Fibroblast of lung (primary cell): ENCODE measurements around the gene ZNF598. TPM values are rescaled to one million over a fixed set of nuclear protein-coding genes. Genes with fewer than 3 reads are reported as not detected.

Source experiments
- DNase-seq, 2 donors: peaks; one replicate each; pipeline versions ENCODE4 v3.0.0 to v3.0.0-alpha.2; 2010; ENCODE audit warnings: low read depth in 2 of 2
- H2AFZ ChIP-seq: 2 replicates; pipeline ENCODE4 v1.5.1; 2012; ENCODE audit warnings: low read length, control low read depth, inconsistent platforms
- H3K27ac ChIP-seq: 2 replicates; pipeline ENCODE4 v1.5.1; 2011; ENCODE audit warnings: low read length, control low read depth; ENCODE audit not compliant: insufficient read depth
- H3K27me3 ChIP-seq: 2 replicates; pipeline ENCODE4 v1.5.1; 2011; ENCODE audit warnings: mild to moderate bottlenecking, low read length; ENCODE audit not compliant: control insufficient read depth, insufficient read depth
- H3K36me3 ChIP-seq: 2 replicates; pipeline ENCODE4 v1.5.1; 2011; ENCODE audit warnings: low read length; ENCODE audit not compliant: control insufficient read depth, insufficient read depth
- H3K4me1 ChIP-seq: 2 replicates; pipeline ENCODE4 v1.5.1; 2011; ENCODE audit warnings: low read length; ENCODE audit not compliant: control insufficient read depth, insufficient read depth; ENCODE audit errors: extremely low read depth
- H3K4me2 ChIP-seq: 2 replicates; pipeline ENCODE4 v1.5.1; 2011; ENCODE audit warnings: low read length, control low read depth; ENCODE audit not compliant: insufficient read depth; ENCODE audit errors: extremely low read depth
- H3K4me3 ChIP-seq, 4 experiments: fragments of 200-600 bp in 1 of 4; sonication (generic) in 1 of 4; replicated peaks in 1 of 4; 2 replicates each; pipeline ENCODE4 v1.5.1; 2011 to 2016; ENCODE audit warnings: low read length in 4 of 4, low read depth in 3 of 4, mild to moderate bottlenecking in 3 of 4, control low read depth in 2 of 4, inconsistent platforms in 1 of 4, mixed read lengths in 1 of 4; ENCODE audit not compliant: insufficient read depth in 1 of 4; ENCODE audit errors: control extremely low read depth in 1 of 4
- H3K79me2 ChIP-seq: 2 replicates; pipeline ENCODE4 v1.5.1; 2012; ENCODE audit warnings: mild to moderate bottlenecking, low read length, inconsistent platforms; ENCODE audit not compliant: control insufficient read depth, insufficient read depth
- H3K9ac ChIP-seq: 2 replicates; pipeline ENCODE4 v1.5.1; 2011; ENCODE audit warnings: mild to moderate bottlenecking, low read length, control low read depth; ENCODE audit not compliant: insufficient read depth
- H3K9me3 ChIP-seq: 2 replicates; pipeline ENCODE4 v1.5.1; 2012; ENCODE audit warnings: low read depth, low read length; ENCODE audit not compliant: control insufficient read depth, insufficient read depth
- H4K20me1 ChIP-seq: 2 replicates; pipeline ENCODE4 v1.5.1; 2011; ENCODE audit warnings: low read length; ENCODE audit not compliant: control insufficient read depth, insufficient read depth; ENCODE audit errors: extremely low read depth
- EZH2 ChIP-seq: IDR thresholded peaks from 2 replicates; pipeline ENCODE4 v1.5.1; 2012; ENCODE audit warnings: low read length, control low read depth, mild to moderate bottlenecking; ENCODE audit errors: missing control alignments
- polyA plus RNA-seq, 2 donors: library from polyadenylated mRNA; depleted of rRNA in 1 of 2; stranded (reverse) in 1 of 2; unstranded in 1 of 2; fragments of >200 nt; gene quantifications; 2 replicates each; pipeline ENCODE4 v1.2.1, GENCODE V29; 2011 to 2012; ENCODE audit warnings: missing spikeins in 1 of 2
- total RNA-seq: library from RNA; depleted of rRNA; stranded (reverse); fragments of >200 nt; gene quantifications from 2 replicates; pipeline ENCODE4 v1.2.1, GENCODE V29; 2014
- TF ChIP-seq, protein P1 (sequence below), 2 donors: IDR thresholded peaks in 1 of 2; conservative IDR thresholded peaks in 1 of 2; 1 replicate in 1 of 2; 2 replicates in 1 of 2; pipeline ENCODE4 v1.5.1; 2011 to 2012; ENCODE audit warnings: low read length in 2 of 2, control low read depth in 1 of 2, inconsistent platforms in 1 of 2, low read depth in 1 of 2, mild to moderate bottlenecking in 1 of 2

ZNF598 gene
- total and polyA plus RNA-seq, 2 donors (not counting 1 experiment from before 2014, with no cell fraction given) = 11.6 to 18.8 TPM

DNA sequence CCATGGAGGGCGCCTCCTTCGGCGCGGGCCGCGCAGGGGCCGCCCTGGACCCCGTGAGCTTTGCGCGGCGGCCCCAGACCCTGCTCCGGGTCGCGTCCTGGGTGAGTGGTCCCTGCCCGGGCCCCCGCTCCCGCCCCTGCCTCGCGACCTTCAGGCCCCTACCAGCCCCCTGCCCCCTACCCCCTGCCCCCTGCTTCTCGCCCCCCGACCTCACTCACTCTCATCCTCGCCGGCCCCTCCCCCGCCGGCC, 19.6 kb downstream of the ZNF598 start:
- Histone ChIP-seq H3K79me2 (peaks cover 8% of the 10 kb centered on the region), H3K36me3 (peaks cover 14% of the 10 kb centered on the region), H3K9ac (no peak overlapping the region), H3K4me3 (peak overlapping the region in 1 of 4 experiments; percentile 37), H3K9me3 (no peaks in the 10 kb centered on the region), H3K4me1 (peaks cover 12% of the 10 kb centered on the region), H3K4me2 (no peak overlapping the region), H4K20me1 (no peaks in the 10 kb centered on the region), H3K27me3 (peaks cover 21% of the 10 kb centered on the region), H3K27ac (no peak overlapping the region), H2AFZ (no peak overlapping the region)
- no peak for TF ChIP-seq EZH2
- TF ChIP-seq, protein P1, sequence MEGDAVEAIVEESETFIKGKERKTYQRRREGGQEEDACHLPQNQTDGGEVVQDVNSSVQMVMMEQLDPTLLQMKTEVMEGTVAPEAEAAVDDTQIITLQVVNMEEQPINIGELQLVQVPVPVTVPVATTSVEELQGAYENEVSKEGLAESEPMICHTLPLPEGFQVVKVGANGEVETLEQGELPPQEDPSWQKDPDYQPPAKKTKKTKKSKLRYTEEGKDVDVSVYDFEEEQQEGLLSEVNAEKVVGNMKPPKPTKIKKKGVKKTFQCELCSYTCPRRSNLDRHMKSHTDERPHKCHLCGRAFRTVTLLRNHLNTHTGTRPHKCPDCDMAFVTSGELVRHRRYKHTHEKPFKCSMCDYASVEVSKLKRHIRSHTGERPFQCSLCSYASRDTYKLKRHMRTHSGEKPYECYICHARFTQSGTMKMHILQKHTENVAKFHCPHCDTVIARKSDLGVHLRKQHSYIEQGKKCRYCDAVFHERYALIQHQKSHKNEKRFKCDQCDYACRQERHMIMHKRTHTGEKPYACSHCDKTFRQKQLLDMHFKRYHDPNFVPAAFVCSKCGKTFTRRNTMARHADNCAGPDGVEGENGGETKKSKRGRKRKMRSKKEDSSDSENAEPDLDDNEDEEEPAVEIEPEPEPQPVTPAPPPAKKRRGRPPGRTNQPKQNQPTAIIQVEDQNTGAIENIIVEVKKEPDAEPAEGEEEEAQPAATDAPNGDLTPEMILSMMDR (conservative IDR thresholded peaks at IDR 0.05 in 1 of 2, IDR thresholded peaks at IDR 0.05 in 1 of 2; ENCODE audit: low read depth in 1 of 2, low read length in 2 of 2) = no peak
- DNase-seq = no peak

DNA sequence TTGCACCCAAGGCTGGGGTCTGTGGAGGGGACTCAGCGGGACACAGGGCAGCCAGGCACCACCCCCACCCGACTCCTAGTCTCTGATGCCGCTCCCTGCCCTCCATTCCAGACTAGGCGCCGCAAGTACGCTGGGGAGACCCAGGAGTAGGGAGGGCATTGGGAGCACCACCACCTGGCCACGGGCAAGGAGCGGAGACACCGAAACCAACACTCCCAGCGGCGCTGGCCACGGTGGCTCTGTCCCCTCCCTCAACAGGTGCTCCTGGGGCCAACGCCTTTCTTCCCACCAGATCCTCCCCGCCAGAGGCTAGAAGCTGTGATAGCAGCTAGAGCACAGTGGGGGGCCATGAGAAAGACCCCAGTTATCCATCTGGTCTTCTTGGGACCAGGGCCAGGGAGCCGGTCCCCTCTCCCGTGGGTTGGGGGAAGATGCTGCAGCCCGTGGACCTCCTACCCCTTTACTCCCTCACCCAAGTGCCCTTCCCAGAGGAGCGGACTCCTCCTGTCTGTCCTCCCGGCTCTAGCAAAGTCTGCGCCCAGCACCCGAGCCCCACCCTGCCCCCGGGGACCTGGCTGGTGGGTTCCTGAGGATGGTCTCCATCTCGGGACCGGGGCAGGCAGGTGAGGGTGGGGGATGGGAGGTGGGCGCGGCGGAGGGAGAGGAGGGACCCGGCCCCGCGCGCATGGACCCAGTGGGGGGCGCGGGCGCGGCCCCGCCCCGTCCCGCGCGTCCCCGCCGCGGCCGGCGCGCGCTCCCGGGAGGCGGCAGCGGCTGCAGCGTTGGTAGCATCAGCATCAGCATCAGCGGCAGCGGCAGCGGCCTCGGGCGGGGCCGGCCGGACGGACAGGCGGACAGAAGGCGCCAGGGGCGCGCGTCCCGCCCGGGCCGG, 20.2 kb downstream of the ZNF598 start, which contains the start of gene SYNGR3:
Gene SYNGR3 (plus strand): TSS at position 762 of the 892 bp plus-strand sequence. CDS start 133 bp downstream, outside the sequence.
- Histone ChIP-seq H3K4me3 (peak within 1 kb of the TSS in 3 of 4 experiments; percentile 21 to 39 (median 37)), H3K79me2 (peaks cover 11% of the 10 kb centered on the region), H3K4me2 (peak within 1 kb of the TSS; percentile 51), H3K27ac (no peak within 1 kb of the TSS), H3K9me3 (no peaks in the 10 kb centered on the region), H3K36me3 (peaks cover 14% of the 10 kb centered on the region), H4K20me1 (no peaks in the 10 kb centered on the region), H3K4me1 (peaks cover 16% of the 10 kb centered on the region), H2AFZ (no peak within 1 kb of the TSS), H3K9ac (no peak within 1 kb of the TSS), H3K27me3 (peaks cover 21% of the 10 kb centered on the region)
- peak; percentile 61 for TF ChIP-seq EZH2
- TF ChIP-seq, protein P1 (conservative IDR thresholded peaks at IDR 0.05 in 1 of 2, IDR thresholded peaks at IDR 0.05 in 1 of 2; ENCODE audit: low read depth in 1 of 2, low read length in 2 of 2) = no peak
- DNase-seq = no peak

DNA sequence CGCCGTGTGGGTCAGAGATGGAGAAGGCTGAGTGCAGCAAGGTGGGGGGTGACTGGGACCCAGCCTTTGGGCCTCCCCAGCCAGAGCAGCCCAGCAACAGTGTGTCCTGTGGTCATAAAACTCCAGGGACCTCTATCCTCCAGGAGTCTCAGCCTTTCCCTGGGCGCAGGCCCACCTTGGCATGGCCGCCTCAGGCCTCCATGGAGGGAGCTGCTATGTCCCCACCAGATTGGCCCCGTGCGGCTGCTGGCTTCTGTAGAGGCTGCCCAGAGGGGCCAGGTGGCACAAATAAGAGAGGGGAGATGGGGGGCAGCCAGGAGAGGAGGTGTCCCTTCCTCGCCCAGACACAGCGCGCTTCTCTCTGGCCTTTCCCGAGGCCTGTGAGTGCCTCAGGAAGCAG, 22.4 kb downstream of the ZNF598 start:
- no peak overlapping the region for H2AFZ ChIP-seq
- no peaks in the 10 kb centered on the region for H3K9me3 ChIP-seq
- H3K4me1 ChIP-seq = peaks cover 14% of the 10 kb centered on the region
- no peaks in the 10 kb centered on the region for H4K20me1 ChIP-seq
- TF ChIP-seq, protein P1 (conservative IDR thresholded peaks at IDR 0.05 in 1 of 2, IDR thresholded peaks at IDR 0.05 in 1 of 2; ENCODE audit: low read depth in 1 of 2, low read length in 2 of 2) = no peak
- no peak for TF ChIP-seq EZH2
- no peak overlapping the region for H3K9ac ChIP-seq
- no peak overlapping the region for H3K4me3 ChIP-seq
- no peak overlapping the region for H3K4me2 ChIP-seq
- H3K27me3 ChIP-seq = peaks cover 21% of the 10 kb centered on the region
- H3K27ac ChIP-seq = no peak overlapping the region
- H3K36me3 ChIP-seq = peaks cover 14% of the 10 kb centered on the region
- DNase-seq = no peak
- H3K79me2 ChIP-seq = peaks cover 11% of the 10 kb centered on the region
